HepG2 (cell line): Measurements from ENCODE around the gene ACTR3. TPM values are rescaled to one million over a fixed set of nuclear protein-coding genes. Genes with fewer than 3 reads are reported as not detected.
A peak's percentile ranks its signal among the peaks of the same experiment; 100 is the strongest.

Experiments
- ATF7 ChIP-seq, 2 experiments: fragments of 450-650 bp in 1 of 2; sonication (generic) in 1 of 2; formaldehyde crosslinking in 1 of 2; IDR thresholded peaks; 2 replicates each; pipeline versions ENCODE4 v1.4.0 to v1.6.1; 2016 to 2020; ENCODE audit warnings: antibody characterized with exemption in 1 of 2, mild to moderate bottlenecking in 1 of 2, missing genetic modification reagents in 1 of 2
- HNRNPUL1 ChIP-seq: fragments of 200-400 bp; formaldehyde crosslinking; IDR thresholded peaks from 2 replicates; pipeline ENCODE4 v1.6.1; 2017; ENCODE audit warnings: low read depth, mild to moderate bottlenecking, low read length, moderate library complexity
- NONO ChIP-seq, 2 experiments: fragments of 450-650 bp in 1 of 2; sonication (generic) in 1 of 2; formaldehyde crosslinking in 1 of 2; IDR thresholded peaks in 1 of 2; conservative IDR thresholded peaks in 1 of 2; 2 replicates each; pipeline versions ENCODE4 v1.6.1 to v1.8.0; 2017 to 2022; ENCODE audit warnings: mild to moderate bottlenecking in 1 of 2, missing genetic modification reagents in 1 of 2, moderate library complexity in 1 of 2
- PCBP1 ChIP-seq: fragments of 200-400 bp; formaldehyde crosslinking; IDR thresholded peaks from 2 replicates; pipeline ENCODE4 v1.6.1; 2017; ENCODE audit warnings: mild to moderate bottlenecking, low read depth, low read length, borderline replicate concordance
- TEAD2 ChIP-seq: sonication (generic); formaldehyde crosslinking; IDR thresholded peaks from 2 replicates; pipeline ENCODE4 v1.9.0; 2021; ENCODE audit warnings: missing genetic modification reagents
- ZNF17 ChIP-seq: sonication (generic); formaldehyde crosslinking; IDR thresholded peaks from 2 replicates; pipeline ENCODE4 v1.5.0; 2020; ENCODE audit warnings: mild to moderate bottlenecking, missing genetic modification reagents
- ZNF816 ChIP-seq: sonication (generic); formaldehyde crosslinking; IDR thresholded peaks from 2 replicates; pipeline ENCODE4 v1.8.0; 2022; ENCODE audit warnings: missing genetic modification reagents, mild to moderate bottlenecking, borderline replicate concordance
- polyA plus RNA-seq, 8 experiments: library from polyadenylated mRNA; depleted of rRNA in 3 of 8; stranded (reverse) in 7 of 8; unstranded in 1 of 8; fragments of >200 nt; fragmentation: Illumina TruSeq in 4 of 8; extraction: Trizol in 4 of 8; gene quantifications; 2 replicates each; pipeline versions ENCODE4 v1.2.1 to v1.2.3, GENCODE V29; 2011 to 2016; ENCODE audit warnings: low read depth in 4 of 8, missing spikeins in 1 of 8, mixed read lengths in 1 of 8; ENCODE audit not compliant: insufficient read depth in 1 of 8
- total RNA-seq, 5 experiments: library from RNA; depleted of rRNA; stranded (reverse); fragments of >200 nt; fragmentation: Illumina TruSeq; extraction: Trizol; gene quantifications; 2 replicates each; pipeline ENCODE4 v1.2.3, GENCODE V29; 2016; ENCODE audit warnings: low read depth in 1 of 5
- TF ChIP-seq, protein P1 (sequence below): IDR thresholded peaks from 2 replicates; pipeline ENCODE4 v1.6.1; 2016; ENCODE audit warnings: control low read depth
- TF ChIP-seq, protein P2 (sequence below): sonication (generic); formaldehyde crosslinking; IDR thresholded peaks from 2 replicates; pipeline ENCODE4 v1.5.0; 2020; ENCODE audit warnings: missing genetic modification reagents, mild to moderate bottlenecking, borderline replicate concordance

The ACTR3 gene
- total and polyA plus RNA-seq, 2 of the 13 experiments (the other 11 are each of a cell fraction or from before 2014, with no cell fraction given): 123 to 225 TPM

DNA sequence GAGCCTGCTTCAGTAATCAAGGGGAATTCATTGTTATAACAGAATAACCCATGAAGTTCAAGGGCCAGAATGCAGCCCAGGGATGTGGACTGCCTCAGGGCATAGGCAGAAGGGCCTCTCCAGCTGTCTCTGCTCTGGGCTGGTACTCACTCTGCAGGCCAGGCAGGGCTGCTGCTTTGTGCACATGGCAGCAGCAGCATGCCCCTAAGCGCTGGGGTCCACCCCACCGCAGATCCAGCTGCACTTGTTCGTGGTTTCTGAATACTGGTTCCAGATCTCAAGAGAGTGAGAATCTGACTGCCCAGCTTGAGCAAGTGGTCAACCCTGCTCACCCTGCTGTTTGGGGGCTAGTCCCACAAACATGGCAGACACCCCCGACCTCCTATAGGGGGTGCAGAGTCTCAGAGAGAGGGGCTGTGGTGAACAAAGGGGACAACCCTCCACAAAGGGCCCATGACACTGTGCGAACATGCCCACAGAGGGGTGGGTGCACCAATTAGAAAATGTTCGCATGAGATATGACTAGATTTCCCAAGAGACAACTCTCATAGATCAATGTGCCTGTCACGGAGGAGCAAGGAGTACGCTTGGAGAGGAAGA is 87.3 kb downstream of the ACTR3 start (continued):
- TF ChIP-seq, protein P1, sequence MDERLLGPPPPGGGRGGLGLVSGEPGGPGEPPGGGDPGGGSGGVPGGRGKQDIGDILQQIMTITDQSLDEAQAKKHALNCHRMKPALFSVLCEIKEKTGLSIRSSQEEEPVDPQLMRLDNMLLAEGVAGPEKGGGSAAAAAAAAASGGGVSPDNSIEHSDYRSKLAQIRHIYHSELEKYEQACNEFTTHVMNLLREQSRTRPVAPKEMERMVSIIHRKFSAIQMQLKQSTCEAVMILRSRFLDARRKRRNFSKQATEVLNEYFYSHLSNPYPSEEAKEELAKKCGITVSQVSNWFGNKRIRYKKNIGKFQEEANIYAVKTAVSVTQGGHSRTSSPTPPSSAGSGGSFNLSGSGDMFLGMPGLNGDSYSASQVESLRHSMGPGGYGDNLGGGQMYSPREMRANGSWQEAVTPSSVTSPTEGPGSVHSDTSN (CRISPR knock-in tag): no peak
- TF ChIP-seq, protein P2, sequence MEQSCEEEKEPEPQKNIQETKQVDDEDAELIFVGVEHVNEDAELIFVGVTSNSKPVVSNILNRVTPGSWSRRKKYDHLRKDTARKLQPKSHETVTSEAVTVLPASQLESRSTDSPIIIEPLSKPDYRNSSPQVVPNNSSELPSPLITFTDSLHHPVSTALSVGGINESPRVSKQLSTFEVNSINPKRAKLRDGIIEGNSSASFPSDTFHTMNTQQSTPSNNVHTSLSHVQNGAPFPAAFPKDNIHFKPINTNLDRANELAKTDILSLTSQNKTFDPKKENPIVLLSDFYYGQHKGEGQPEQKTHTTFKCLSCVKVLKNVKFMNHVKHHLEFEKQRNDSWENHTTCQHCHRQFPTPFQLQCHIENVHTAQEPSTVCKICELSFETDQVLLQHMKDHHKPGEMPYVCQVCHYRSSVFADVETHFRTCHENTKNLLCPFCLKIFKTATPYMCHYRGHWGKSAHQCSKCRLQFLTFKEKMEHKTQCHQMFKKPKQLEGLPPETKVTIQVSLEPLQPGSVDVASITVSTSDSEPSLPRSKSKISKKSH (CRISPR knock-in tag): peak; percentile 55; the same call in 1 of the 2 replicates
- no peak for TF ChIP-seq ATF7 (IDR thresholded peaks at IDR 0.05)
- no peak for TF ChIP-seq ATF7 (CRISPR knock-in tag; IDR thresholded peaks at IDR 0.05)
- no peak for TF ChIP-seq TEAD2
- TF ChIP-seq ZNF17 (CRISPR knock-in tag): no peak
- 0 out of 2 replicates have a peak, but pooled peaks have one; percentile 4 for TF ChIP-seq ZNF816 (CRISPR knock-in tag)
- TF ChIP-seq HNRNPUL1: no peak
- no peak for TF ChIP-seq PCBP1
- TF ChIP-seq NONO (IDR thresholded peaks at IDR 0.05): no peak
- TF ChIP-seq NONO (CRISPR knock-in tag; conservative IDR thresholded peaks at IDR 0.05): no peak
